ENCODE data around the gene ANKLE1. TPM values are rescaled to one million over a fixed set of nuclear protein-coding genes. Genes with fewer than 3 reads are reported as not detected.

Gene ANKLE1, protein sequence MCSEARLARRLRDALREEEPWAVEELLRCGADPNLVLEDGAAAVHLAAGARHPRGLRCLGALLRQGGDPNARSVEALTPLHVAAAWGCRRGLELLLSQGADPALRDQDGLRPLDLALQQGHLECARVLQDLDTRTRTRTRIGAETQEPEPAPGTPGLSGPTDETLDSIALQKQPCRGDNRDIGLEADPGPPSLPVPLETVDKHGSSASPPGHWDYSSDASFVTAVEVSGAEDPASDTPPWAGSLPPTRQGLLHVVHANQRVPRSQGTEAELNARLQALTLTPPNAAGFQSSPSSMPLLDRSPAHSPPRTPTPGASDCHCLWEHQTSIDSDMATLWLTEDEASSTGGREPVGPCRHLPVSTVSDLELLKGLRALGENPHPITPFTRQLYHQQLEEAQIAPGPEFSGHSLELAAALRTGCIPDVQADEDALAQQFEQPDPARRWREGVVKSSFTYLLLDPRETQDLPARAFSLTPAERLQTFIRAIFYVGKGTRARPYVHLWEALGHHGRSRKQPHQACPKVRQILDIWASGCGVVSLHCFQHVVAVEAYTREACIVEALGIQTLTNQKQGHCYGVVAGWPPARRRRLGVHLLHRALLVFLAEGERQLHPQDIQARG
- 1 to 10 TPM in 4 of 12 donors, under 1 TPM in 6, not detected in 2; 0.49 to 2.2 (median 0.95) TPM for polyA plus RNA-seq (ENCODE audit: insufficient read length in 12 of 12)
- long read RNA-seq, donor 1, result 0 reads
- long read RNA-seq, donor 2, result 0 reads
- long read RNA-seq, donor 3, result 0 reads
- long read RNA-seq, donor 4, result 0 reads
- long read RNA-seq, donor 5, result 0 reads
- long read RNA-seq, donor 6, result 0 reads
- long read RNA-seq, donor 7, result 0 reads
- long read RNA-seq, donor 8, result 0 reads
- long read RNA-seq, donor 9, result 0 reads
- long read RNA-seq, donor 10, result 0 reads
- long read RNA-seq, donor 11, result 0 reads

DNA sequence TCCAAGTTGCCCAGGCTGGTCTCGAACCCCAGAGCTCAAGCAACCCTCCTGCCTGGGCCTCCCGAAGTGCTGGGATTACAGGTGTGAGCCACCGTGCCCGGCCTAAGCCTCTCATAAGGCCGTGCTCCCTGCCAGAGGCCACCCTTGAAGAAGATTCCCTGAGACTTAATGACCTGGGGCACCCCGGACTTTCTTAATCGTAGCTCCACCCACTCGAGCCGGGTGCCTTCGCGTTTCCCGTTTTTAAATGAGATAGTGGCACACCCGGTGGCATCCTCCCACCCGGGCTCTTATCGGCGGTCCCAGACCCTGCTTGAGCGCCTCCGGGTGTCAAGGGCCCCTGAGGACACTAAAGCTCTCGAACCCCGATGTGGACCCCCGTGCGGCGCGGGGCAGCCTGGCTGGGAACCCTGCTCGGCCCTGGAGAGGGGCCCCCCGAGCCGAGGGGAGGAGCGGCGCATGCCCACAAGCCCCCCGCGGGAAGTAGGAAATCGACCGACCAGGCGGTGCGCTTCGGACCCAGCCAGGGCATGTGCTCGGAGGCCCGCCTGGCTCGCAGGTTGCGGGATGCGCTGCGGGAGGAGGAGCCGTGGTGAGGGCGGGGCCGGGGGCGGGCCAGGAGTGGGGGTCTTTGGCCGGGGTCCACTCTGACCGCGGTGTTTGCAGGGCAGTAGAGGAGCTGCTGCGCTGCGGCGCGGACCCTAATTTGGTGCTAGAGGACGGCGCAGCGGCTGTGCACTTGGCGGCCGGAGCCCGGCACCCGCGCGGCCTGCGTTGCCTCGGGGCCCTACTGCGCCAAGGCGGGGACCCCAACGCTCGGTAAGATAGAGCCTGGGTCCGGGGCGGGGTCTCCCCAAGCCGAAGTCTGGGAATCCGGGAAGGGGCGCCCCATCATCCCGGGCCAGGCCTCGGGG, at the start of gene ANKLE1:
Gene ANKLE1 (plus strand): TSS at position 511 of the 914 bp plus-strand sequence. CDS start 20 bp downstream, at position 531.
- DNase-seq, result no peak

DNA sequence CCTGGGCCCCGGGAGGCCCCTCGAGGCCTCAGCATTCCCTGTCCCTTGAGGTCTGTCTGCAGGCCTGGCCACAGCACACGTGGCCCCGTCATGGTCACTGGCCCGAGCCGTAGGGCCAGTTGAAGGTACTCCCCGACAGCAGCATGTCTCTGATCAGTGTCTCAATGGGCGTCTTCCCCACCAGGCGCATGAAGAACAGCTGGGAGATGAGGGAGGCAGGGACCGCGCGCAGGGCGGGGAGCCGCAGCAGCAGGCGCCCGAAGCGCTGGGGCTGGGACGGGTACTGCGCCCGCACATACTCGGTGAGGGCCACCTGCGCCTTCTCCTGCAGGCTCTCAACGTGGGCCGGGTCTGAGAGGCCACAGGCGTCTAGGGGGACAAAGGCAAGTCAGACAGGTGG, 49.4 kb upstream of the ANKLE1 start:
- no peak for DNase-seq

GRCh38 chr19:17234911-17235299, 46.8 kb upstream of the ANKLE1 start:
- no peak for DNase-seq

- DNase-seq, result peak; percentile 76
These were observed 46.3 kb upstream of the ANKLE1 start for GRCh38 chr19:17235300-17235970.

DNA sequence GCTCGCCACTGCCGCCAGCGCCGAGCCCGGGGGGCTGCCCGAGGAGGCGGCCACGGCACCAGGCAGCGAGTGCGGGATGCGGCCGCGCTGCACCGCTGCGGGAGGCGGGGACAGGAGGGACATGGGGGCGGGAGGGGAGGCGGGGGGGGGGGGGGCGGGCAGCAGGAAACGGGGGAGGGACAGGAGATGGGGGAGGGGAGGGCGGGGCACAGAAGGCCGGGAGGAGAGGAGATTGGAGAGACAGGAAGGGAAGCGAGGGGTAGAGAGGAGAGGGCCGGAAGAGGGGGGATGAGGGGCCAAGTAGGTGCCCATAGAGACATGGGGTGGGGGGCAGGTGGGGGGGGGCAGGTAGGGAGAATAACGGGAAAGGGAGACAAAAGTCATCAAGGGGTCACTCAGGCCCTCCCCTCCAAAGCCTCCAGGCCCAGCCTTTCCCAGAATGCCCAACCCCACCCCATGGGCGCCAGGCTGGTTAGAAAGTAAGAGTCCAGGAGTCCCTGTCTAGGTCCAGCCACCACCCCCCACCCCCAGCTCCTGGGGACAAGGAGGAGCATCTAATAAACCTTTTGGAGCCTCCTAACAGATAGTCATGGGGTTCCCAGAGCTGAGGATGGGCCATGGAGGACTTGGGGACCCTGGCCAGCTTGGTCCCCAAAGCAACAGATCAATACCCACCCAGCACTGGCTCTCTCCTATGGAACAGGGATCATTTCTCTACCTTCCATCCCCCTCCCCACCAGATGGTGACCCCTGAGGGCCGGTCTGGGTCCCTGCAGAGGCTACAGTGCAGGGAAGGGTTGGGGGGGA, 45.5 kb upstream of the ANKLE1 start:
- DNase-seq, result no peak

- no peak for DNase-seq
These were observed 44.7 kb upstream of the ANKLE1 start for GRCh38 chr19:17236811-17237543.

- no peak for DNase-seq
These were observed 43.7 kb upstream of the ANKLE1 start for GRCh38 chr19:17237747-17238706.

GRCh38 chr19:17240062-17240752, 41.5 kb upstream of the ANKLE1 start:
- no peak for DNase-seq

GRCh38 chr19:17240826-17241399, 40.8 kb upstream of the ANKLE1 start:
- no peak for DNase-seq

GRCh38 chr19:17242431-17243208, 39.1 kb upstream of the ANKLE1 start:
- no peak for DNase-seq

DNA sequence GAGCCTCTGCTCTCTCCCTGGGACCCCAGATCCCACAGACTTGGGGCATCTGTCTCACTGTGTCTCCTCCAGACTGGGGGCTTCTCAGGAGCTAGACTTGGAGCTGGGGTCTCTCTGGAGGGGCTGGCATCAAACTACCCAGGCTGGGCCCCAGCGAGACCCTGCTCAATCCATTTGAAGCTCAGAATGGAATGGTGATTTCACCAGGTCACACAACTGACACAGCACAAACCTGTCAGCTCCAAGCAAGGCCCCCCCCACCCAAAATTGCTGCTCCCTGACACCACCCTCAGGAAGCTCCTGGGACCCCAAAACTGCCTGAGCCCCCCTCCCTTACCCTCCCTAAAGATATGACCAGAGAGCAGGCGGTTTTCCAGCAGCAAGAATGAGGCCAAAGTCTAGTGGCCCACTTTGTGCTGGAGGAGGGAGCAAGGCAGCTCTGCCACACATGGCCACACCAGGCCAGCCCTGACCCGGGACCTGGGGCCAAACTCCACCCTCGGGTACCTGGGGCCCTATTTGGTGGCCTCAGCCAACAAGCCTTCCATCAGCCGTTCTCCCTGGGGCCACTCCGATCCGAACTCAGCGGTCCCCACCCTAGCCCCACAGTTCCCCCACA, 38.4 kb upstream of the ANKLE1 start:
- DNase-seq, result no peak

DNA sequence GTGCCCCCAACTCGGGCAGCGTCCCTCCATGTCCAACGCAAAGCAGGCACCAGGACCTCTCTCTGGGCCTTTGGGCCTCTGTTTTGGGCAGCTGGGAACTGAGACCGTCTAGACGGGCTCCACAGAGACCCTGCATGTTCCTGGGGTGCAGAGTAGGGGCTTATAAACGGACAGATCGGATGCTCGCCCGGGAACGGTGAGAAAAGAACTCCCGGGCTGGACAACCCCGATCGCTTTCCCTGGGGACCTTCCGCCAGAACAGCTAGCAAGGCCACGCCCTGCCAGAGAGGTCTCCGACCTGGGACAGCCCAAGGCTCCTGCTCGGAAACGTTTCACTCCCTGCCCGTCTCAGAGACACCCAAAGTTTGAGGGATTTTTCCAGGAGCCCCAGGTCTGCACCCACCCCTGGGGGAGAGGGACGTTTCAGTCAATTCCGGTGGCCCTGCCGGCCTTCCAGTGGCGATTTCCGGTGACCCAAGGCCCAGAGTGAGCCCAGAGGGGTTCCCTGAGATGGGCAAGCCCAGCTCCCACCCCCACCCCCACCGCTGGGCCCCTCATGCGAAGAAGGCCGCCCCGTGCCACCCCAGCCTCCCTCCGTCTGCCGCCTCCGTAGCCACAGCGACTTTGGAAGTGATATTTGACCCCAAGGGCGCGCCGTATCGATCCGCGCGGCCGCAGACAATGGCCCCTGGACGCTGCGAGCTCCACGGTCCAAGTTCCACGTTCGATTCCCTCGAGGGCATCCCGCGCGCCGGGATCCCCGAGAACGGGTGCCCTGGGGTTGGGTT, 37.7 kb upstream of the ANKLE1 start:
- no peak for DNase-seq

DNA sequence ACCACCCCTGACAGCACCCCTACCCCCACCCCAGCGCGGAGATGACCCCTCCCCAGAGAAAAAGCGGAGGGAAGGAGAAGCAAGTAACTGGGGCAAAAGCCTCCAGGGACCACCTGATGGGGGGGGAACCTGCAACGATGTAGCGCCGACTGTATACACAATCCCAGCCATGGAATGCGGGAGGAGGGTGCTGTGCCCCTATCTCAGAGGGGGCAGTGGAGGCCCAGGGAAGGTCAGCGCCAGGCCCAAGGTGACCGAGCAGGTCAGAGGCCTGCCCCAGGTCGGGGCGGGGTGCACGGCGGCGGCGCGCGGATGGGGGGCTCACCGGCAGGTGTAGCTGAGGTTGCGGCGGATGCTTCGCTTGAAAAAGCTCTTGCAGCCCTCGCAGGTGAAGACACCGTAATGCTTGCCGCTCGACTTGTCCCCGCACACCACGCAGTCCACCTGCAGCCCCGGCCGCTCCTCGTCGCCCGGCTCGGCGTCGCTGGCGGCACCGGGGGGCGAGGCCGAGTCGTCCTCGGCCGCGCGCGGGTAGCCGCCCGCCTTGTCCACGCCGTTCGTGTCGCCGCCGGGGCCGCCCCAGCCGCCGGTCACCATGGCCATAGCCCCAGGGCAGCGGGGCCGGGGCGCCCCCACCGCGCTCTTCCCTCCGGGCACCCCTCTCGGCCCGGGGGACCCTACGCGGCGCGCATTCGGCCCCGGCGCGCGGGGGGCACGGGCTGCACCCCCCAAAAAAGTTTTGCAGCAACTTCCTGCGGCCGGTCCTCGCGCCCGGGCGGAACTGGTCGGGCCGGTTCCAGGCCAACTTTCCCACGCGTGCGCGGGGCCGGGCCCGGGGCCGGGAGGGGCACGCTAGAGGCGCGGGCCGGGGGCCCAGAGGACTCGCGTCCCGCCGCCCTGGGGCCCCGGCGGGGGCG, 36.8 kb upstream of the ANKLE1 start:
- DNase-seq, result no peak

GRCh38 chr19:17245535-17245984, 36.1 kb upstream of the ANKLE1 start, which contains the start of gene NR2F6:
Gene NR2F6 (minus strand): TSS chr19:17245919. CDS start chr19:17245220, 699 bp downstream.
- no peak for DNase-seq
